ENCODE results near the gene MVB12B. TPM values are rescaled to one million over a fixed set of nuclear protein-coding genes. Genes with fewer than 3 reads are reported as not detected.
A peak's percentile ranks its signal among the peaks of the same experiment; 100 is the strongest.
"Not testable (repeated sequence)": the region's sequence is repeated elsewhere in the genome, so short reads cannot be mapped to it uniquely, and the experiment has no call there.

The MVB12B gene
- total RNA-seq, 4 donors from 2014 or later, result 10.2 to 25.7 (median 14.0) TPM

GRCh38 chr9:126536131-126536530 is 209.5 kb downstream of the MVB12B start:
- TF ChIP-seq POLR2A (IDR thresholded peaks at IDR 0.05) (no peak), CTCF (IDR thresholded peaks at IDR 0.05) (no peak), POLR2AphosphoS5 (IDR thresholded peaks at IDR 0.05) (no peak), EP300 (IDR thresholded peaks at IDR 0.05) (no peak)
- no peaks in the 10 kb centered on the region for H3K36me3 ChIP-seq
- no peak overlapping the region for H3K4me3 ChIP-seq
- no peak overlapping the region for H3K27ac ChIP-seq
- no peaks in the 10 kb centered on the region for H3K9me3 ChIP-seq
- 86% methylated on average over 7 of the region's 7 CpGs for WGBS
- DNase-seq (ENCODE audit: low spot score in 2 of 2), result no peak
- H3K27me3 ChIP-seq, result peaks cover 20% of the 10 kb centered on the region
- peaks cover 4% of the 10 kb centered on the region for H3K4me1 ChIP-seq

- no peaks in the 10 kb centered on the region for H3K9me3 ChIP-seq
- no peak for DNase-seq (ENCODE audit: low spot score in 2 of 2)
- no peak overlapping the region for H3K4me3 ChIP-seq
- peaks cover 20% of the 10 kb centered on the region for H3K27me3 ChIP-seq
- H3K27ac ChIP-seq, result no peak overlapping the region
- WGBS, result 86% methylated on average over 10 of the region's 11 CpGs
- TF ChIP-seq CTCF (IDR thresholded peaks at IDR 0.05) (no peak), POLR2A (IDR thresholded peaks at IDR 0.05) (no peak), EP300 (IDR thresholded peaks at IDR 0.05) (no peak), POLR2AphosphoS5 (IDR thresholded peaks at IDR 0.05) (no peak)
- H3K36me3 ChIP-seq, result no peaks in the 10 kb centered on the region
- H3K4me1 ChIP-seq, result peaks cover 4% of the 10 kb centered on the region
Observed at GRCh38 chr9:126536841-126537465, 210.3 kb downstream of the MVB12B start.

- TF ChIP-seq POLR2A (IDR thresholded peaks at IDR 0.05), result no peak
- TF ChIP-seq POLR2AphosphoS5 (IDR thresholded peaks at IDR 0.05), result no peak
- TF ChIP-seq EP300 (IDR thresholded peaks at IDR 0.05), result no peak
- no peak for TF ChIP-seq CTCF (IDR thresholded peaks at IDR 0.05)
- WGBS, result 100% methylated on average over 1 of the region's 1 CpG
- H3K9me3 ChIP-seq, result no peaks in the 10 kb centered on the region
- no peak for DNase-seq (ENCODE audit: low spot score in 2 of 2)
- H3K4me3 ChIP-seq, result no peak overlapping the region
- no peaks in the 10 kb centered on the region for H3K36me3 ChIP-seq
- peaks cover 4% of the 10 kb centered on the region for H3K4me1 ChIP-seq
- H3K27ac ChIP-seq, result no peak overlapping the region
- peaks cover 20% of the 10 kb centered on the region for H3K27me3 ChIP-seq
Observed at GRCh38 chr9:126538550-126538949, 211.9 kb downstream of the MVB12B start.

- 83% methylated on average over 9 of the region's 9 CpGs for WGBS
- DNase-seq (ENCODE audit: low spot score in 2 of 2); H3K4me1 ChIP-seq; H3K9me3 ChIP-seq; H3K27me3 ChIP-seq; H3K36me3 ChIP-seq; H3K4me3 ChIP-seq; H3K27ac ChIP-seq: not testable (repeated sequence)
Observed at GRCh38 chr9:126540398-126540797, 213.8 kb downstream of the MVB12B start.

GRCh38 chr9:126543490-126543889 is 216.9 kb downstream of the MVB12B start:
- Histone ChIP-seq H3K4me3 (no peak overlapping the region), H3K9me3 (no peaks in the 10 kb centered on the region), H3K4me1 (no peaks in the 10 kb centered on the region), H3K36me3 (no peaks in the 10 kb centered on the region), H3K27ac (no peak overlapping the region), H3K27me3 (peaks cover 6% of the 10 kb centered on the region)
- peak in 1 of 2 donors; percentile 7 for DNase-seq (ENCODE audit: low spot score in 2 of 2)
- no peak for TF ChIP-seq CTCF (IDR thresholded peaks at IDR 0.05)
- TF ChIP-seq EP300 (IDR thresholded peaks at IDR 0.05), result no peak
- TF ChIP-seq POLR2AphosphoS5 (IDR thresholded peaks at IDR 0.05), result no peak
- no peak for TF ChIP-seq POLR2A (IDR thresholded peaks at IDR 0.05)
- 99% methylated on average over 3 of the region's 3 CpGs for WGBS

GRCh38 chr9:126545106-126545505 is 218.5 kb downstream of the MVB12B start:
- H3K36me3 ChIP-seq, result no peaks in the 10 kb centered on the region
- 82% methylated on average over 7 of the region's 7 CpGs for WGBS
- TF ChIP-seq EP300 (IDR thresholded peaks at IDR 0.05) (no peak), POLR2AphosphoS5 (IDR thresholded peaks at IDR 0.05) (no peak), POLR2A (IDR thresholded peaks at IDR 0.05) (no peak), CTCF (IDR thresholded peaks at IDR 0.05) (no peak)
- peaks cover 9% of the 10 kb centered on the region for H3K27me3 ChIP-seq
- H3K27ac ChIP-seq, result no peak overlapping the region
- H3K4me3 ChIP-seq, result no peak overlapping the region
- H3K4me1 ChIP-seq, result no peaks in the 10 kb centered on the region
- peak in 1 of 2 donors; percentile 48 for DNase-seq (ENCODE audit: low spot score in 2 of 2)
- no peaks in the 10 kb centered on the region for H3K9me3 ChIP-seq
